AG10803 (cell line): ENCODE measurements around the gene PCDH20.

ENCODE experiments used
- DNase-seq: peaks from one replicate; pipeline ENCODE4 v3.0.0; 2010; ENCODE audit warnings: low read depth
- H3K4me3 ChIP-seq: 2 replicates; pipeline ENCODE4 v1.5.1; 2011; ENCODE audit warnings: mild to moderate bottlenecking, low read length, control low read depth
- TF ChIP-seq, protein P1 (sequence below): conservative IDR thresholded peaks from 2 replicates; pipeline ENCODE4 v1.5.1; 2011; ENCODE audit warnings: mild to moderate bottlenecking, low read length, control low read depth, inconsistent platforms

PCDH20 gene, protein sequence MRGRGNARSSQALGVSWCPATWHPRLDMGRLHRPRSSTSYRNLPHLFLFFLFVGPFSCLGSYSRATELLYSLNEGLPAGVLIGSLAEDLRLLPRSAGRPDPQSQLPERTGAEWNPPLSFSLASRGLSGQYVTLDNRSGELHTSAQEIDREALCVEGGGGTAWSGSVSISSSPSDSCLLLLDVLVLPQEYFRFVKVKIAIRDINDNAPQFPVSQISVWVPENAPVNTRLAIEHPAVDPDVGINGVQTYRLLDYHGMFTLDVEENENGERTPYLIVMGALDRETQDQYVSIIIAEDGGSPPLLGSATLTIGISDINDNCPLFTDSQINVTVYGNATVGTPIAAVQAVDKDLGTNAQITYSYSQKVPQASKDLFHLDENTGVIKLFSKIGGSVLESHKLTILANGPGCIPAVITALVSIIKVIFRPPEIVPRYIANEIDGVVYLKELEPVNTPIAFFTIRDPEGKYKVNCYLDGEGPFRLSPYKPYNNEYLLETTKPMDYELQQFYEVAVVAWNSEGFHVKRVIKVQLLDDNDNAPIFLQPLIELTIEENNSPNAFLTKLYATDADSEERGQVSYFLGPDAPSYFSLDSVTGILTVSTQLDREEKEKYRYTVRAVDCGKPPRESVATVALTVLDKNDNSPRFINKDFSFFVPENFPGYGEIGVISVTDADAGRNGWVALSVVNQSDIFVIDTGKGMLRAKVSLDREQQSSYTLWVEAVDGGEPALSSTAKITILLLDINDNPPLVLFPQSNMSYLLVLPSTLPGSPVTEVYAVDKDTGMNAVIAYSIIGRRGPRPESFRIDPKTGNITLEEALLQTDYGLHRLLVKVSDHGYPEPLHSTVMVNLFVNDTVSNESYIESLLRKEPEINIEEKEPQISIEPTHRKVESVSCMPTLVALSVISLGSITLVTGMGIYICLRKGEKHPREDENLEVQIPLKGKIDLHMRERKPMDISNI

DNA sequence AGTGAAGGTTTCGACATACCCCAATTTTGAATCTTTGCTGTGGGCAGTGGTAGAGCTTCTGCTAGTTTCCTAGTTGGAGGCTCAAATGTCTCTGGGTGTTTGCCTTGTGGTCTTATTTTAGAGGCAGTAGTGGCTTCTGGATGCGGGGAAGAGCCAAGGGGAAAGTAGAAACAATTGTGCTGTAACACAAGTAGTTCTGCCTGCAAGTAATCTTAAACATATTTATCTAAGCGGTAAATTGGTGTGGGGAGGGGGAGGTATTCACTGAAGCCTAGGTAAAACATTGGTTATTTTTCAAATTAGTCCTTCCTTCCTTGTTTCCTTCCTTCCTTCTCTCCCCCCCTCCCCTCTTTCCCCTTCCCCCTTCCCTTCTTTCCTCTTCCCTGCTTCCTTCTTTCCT is at the start of gene PCDH20:
Gene PCDH20, minus strand, starts transcription at position 101 of the 400 bp plus-strand sequence. CDS start 691 bp downstream, outside the sequence.
- TF ChIP-seq, protein P1, sequence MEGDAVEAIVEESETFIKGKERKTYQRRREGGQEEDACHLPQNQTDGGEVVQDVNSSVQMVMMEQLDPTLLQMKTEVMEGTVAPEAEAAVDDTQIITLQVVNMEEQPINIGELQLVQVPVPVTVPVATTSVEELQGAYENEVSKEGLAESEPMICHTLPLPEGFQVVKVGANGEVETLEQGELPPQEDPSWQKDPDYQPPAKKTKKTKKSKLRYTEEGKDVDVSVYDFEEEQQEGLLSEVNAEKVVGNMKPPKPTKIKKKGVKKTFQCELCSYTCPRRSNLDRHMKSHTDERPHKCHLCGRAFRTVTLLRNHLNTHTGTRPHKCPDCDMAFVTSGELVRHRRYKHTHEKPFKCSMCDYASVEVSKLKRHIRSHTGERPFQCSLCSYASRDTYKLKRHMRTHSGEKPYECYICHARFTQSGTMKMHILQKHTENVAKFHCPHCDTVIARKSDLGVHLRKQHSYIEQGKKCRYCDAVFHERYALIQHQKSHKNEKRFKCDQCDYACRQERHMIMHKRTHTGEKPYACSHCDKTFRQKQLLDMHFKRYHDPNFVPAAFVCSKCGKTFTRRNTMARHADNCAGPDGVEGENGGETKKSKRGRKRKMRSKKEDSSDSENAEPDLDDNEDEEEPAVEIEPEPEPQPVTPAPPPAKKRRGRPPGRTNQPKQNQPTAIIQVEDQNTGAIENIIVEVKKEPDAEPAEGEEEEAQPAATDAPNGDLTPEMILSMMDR = no peak
- DNase-seq = no peak
- no peak within 1 kb of the TSS for H3K4me3 ChIP-seq

DNA sequence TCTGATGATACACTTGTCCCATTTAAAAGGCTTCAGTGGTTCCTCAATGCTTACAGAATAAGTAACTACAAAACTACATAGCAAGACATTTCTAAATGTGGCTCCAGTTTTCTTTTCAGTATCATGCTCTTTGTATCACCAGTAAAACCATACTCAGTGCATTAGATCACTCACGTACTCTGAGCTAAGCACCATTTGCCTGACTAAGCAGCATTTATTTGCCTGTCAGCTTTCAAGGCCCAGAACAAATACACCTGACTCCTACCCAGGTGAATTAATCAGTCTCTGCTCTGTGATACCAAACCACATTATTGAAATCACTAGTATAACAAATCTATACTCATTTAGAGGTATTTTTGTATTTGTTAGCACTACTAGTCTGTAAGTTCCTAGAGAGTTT is 47.4 kb upstream of the PCDH20 start:
- DNase-seq = no peak
- no peak overlapping the region for H3K4me3 ChIP-seq
- TF ChIP-seq, protein P1 = no peak

DNA sequence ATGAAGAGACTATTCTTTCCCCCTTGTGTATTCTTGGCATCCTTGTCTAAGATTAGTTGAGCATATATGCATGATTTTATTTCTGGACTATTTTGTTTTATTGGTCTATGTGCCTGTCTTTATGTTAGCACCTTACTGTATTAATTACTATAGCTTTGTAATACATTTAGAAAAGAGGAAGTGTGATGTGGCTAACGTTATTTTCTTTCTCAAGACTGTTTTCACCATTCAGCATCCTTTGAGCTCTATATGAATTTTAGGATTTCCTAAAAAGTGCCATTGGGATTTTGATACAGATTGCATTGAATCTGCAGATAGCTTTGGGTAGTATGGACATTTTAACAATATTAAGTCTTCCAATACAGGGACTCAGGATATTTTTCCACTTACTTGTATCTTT is 37.5 kb upstream of the PCDH20 start:
- TF ChIP-seq, protein P1 = no peak
- no peak overlapping the region for H3K4me3 ChIP-seq
- DNase-seq = no peak

DNA sequence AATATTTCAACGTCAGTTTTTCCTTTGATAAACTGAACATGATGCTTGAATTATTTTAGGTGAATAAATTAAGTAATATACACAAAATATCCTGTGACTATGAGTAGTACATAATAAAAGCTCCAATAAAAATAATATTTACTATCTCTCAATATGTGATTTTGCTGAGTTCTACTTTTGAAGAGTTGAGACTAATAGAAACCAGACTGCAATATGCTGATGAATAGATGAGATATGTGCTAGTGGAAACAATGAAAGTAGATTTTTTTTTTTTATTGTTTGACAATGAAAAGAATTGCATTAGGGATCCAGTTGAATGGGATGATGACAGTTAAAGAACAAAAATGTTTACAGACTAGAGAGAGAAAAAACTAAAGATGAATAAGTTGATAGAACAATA is 16.4 kb upstream of the PCDH20 start:
- TF ChIP-seq, protein P1 = no peak
- no peak overlapping the region for H3K4me3 ChIP-seq
- no peak for DNase-seq

DNA sequence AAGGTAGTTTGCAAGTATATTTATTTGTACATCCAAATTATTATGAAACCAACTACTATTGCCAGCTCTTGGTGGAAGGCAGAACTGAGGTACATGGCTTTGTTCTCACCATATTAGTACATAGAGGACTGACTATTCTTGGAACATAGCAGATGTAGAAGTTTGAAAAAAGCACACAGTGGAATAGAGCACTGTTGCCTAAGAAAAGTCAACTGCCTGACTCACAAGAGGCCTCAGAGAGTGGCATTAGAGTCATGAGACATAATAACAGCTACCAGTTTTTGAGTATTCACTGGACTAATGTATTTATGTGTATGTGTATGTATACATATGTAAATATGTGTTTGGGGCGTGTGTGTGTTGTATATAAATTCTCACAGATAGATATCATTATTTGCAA is 8.3 kb upstream of the PCDH20 start:
- no peak for DNase-seq
- TF ChIP-seq, protein P1 = no peak
- H3K4me3 ChIP-seq = no peak overlapping the region

DNA sequence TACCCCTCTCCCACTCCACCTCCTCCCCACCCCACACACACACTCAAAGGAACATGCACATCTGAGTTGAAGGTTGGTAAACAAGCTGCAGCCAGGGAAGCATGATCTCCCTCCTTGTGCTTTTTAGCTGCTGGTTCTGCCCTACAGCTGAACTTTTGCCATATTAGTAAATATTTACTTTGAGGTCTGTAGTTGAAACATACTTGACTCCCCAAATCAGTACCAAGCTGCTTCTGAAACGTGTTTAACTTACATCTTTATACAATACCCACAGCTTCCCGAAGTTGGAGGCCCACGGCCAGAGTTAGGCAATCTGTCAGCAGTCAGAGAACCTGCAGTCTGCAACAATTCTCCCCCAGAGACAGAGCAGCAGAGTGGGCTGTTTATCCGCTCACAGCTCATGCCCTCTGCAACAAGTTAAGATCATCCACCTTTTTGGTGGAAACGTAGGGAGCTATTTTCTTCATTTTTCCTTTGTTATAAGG is 1.5 kb upstream of the PCDH20 start:
- H3K4me3 ChIP-seq = no peak overlapping the region
- TF ChIP-seq, protein P1 = no peak
- no peak for DNase-seq
